GM12878 (cell line): ENCODE data around the gene SNX3.

Experiments used
- CREB1 ChIP-seq: IDR thresholded peaks from 2 replicates; pipeline ENCODE4 v1.6.1; 2012; ENCODE audit warnings: low read depth, mild to moderate bottlenecking, inconsistent platforms
- TF ChIP-seq, protein P1 (sequence below): IDR thresholded peaks from 2 replicates; pipeline ENCODE4 v1.6.1; 2012; ENCODE audit warnings: mild to moderate bottlenecking, low read depth, low read length

DNA sequence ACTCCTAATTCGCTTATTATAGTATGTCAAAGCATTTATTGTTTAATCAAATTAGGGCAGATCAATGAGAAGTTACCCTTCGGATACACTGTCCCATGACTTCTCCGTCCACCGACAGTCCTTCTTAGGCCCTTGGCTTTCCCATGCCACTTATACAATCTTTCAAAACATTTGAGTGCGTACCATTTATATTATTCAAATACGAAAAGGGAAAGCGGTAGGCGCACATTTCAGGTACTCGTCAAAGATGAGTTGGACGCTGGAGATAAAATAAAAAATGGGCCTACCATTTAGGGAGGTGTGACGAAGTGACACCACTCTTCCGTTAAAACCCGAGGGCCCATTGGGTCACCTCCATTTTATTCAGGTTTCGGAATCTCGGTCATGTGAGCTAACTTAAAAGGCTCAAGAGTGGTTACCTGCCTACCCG is 33.5 kb upstream of the SNX3 start:
- TF ChIP-seq, protein P1, sequence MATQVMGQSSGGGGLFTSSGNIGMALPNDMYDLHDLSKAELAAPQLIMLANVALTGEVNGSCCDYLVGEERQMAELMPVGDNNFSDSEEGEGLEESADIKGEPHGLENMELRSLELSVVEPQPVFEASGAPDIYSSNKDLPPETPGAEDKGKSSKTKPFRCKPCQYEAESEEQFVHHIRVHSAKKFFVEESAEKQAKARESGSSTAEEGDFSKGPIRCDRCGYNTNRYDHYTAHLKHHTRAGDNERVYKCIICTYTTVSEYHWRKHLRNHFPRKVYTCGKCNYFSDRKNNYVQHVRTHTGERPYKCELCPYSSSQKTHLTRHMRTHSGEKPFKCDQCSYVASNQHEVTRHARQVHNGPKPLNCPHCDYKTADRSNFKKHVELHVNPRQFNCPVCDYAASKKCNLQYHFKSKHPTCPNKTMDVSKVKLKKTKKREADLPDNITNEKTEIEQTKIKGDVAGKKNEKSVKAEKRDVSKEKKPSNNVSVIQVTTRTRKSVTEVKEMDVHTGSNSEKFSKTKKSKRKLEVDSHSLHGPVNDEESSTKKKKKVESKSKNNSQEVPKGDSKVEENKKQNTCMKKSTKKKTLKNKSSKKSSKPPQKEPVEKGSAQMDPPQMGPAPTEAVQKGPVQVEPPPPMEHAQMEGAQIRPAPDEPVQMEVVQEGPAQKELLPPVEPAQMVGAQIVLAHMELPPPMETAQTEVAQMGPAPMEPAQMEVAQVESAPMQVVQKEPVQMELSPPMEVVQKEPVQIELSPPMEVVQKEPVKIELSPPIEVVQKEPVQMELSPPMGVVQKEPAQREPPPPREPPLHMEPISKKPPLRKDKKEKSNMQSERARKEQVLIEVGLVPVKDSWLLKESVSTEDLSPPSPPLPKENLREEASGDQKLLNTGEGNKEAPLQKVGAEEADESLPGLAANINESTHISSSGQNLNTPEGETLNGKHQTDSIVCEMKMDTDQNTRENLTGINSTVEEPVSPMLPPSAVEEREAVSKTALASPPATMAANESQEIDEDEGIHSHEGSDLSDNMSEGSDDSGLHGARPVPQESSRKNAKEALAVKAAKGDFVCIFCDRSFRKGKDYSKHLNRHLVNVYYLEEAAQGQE = no peak
- peak; percentile 69; the same call in 1 of the 2 replicates for TF ChIP-seq CREB1
